A673 (cell line): Measurements from ENCODE around the gene ASH1L.

Experiments
- EZH2 ChIP-seq: fragments of 200-600 bp; sonication (generic); IDR thresholded peaks from 2 replicates; pipeline ENCODE4 v1.6.1; 2017; ENCODE audit warnings: borderline replicate concordance, low read depth, mild to moderate bottlenecking, mixed read lengths, antibody characterized with exemption, low read length; ENCODE audit not compliant: poor library complexity, severe bottlenecking
- TF ChIP-seq, protein P1 (sequence below): fragments of 300-800, 200-600 bp; sonication (generic); conservative IDR thresholded peaks from 2 replicates; pipeline ENCODE4 v1.5.1; 2017; ENCODE audit warnings: low read depth, mild to moderate bottlenecking, antibody characterized with exemption, low read length, moderate library complexity, mixed read lengths

GRCh38 chr1:155485222-155485621 is 77.4 kb downstream of the ASH1L start:
- TF ChIP-seq, protein P1, sequence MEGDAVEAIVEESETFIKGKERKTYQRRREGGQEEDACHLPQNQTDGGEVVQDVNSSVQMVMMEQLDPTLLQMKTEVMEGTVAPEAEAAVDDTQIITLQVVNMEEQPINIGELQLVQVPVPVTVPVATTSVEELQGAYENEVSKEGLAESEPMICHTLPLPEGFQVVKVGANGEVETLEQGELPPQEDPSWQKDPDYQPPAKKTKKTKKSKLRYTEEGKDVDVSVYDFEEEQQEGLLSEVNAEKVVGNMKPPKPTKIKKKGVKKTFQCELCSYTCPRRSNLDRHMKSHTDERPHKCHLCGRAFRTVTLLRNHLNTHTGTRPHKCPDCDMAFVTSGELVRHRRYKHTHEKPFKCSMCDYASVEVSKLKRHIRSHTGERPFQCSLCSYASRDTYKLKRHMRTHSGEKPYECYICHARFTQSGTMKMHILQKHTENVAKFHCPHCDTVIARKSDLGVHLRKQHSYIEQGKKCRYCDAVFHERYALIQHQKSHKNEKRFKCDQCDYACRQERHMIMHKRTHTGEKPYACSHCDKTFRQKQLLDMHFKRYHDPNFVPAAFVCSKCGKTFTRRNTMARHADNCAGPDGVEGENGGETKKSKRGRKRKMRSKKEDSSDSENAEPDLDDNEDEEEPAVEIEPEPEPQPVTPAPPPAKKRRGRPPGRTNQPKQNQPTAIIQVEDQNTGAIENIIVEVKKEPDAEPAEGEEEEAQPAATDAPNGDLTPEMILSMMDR, result no peak
- no peak for TF ChIP-seq EZH2
